Activated CD4-positive, alpha-beta T cell treated with anti-CD3 and anti-CD28 coated beads for 1 hour (primary cell): ENCODE results near the gene RHOF.

Source experiments
- DNase-seq: peaks from one replicate; pipeline ENCODE4 v3.0.0-alpha.2; 2020

The RHOF gene

GRCh38 chr12:121740847-121741246 is 52.6 kb downstream of the RHOF start:
- DNase-seq, result no peak

GRCh38 chr12:121738340-121738858 is 55.1 kb downstream of the RHOF start:
- no peak for DNase-seq

GRCh38 chr12:121733849-121734248 is 59.6 kb downstream of the RHOF start:
- no peak for DNase-seq

DNA sequence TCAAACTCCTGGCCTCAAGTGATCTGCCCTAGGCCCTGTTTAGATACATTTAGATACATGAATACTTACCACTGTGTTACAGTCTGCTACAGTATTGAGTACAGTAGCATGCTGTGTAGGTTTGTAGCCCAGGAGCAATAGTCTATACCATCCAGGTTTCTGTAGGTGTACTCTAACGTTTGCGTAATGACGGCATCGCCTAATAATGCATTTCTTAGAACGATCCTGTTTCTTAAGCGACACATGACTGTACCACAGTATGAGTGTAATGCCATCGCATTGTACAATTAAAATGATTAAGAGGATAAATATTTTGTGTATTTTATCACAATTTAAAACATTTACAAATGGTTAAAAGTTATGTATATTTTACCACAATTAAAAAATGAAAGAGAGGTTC is 62.0 kb downstream of the RHOF start:
- DNase-seq, result no peak

- no peak for DNase-seq
Observed at GRCh38 chr12:121729021-121729420, 64.5 kb downstream of the RHOF start.
